HFF-Myc (cell line): ENCODE data around the gene IRF9.
"Not testable (repeated sequence)": the region's sequence is repeated elsewhere in the genome, so short reads cannot be mapped to it uniquely, and the experiment has no call there.

Source experiments
- DNase-seq: peaks from one replicate; pipeline ENCODE4 v3.0.0-alpha.2; 2011; ENCODE audit warnings: low read depth; ENCODE audit errors: extremely low read depth
- H3K4me3 ChIP-seq: replicated peaks from 2 replicates; pipeline ENCODE4 v1.5.1; 2011; ENCODE audit warnings: low read depth, mild to moderate bottlenecking, control low read depth, low read length
- CTCF ChIP-seq: IDR thresholded peaks from 2 replicates; pipeline ENCODE4 v1.5.1; 2012; ENCODE audit warnings: mild to moderate bottlenecking, low read depth, low read length, control low read depth; ENCODE audit errors: missing control alignments

Gene IRF9

GRCh38 chr14:24198814-24199524, 37.9 kb downstream of the IRF9 start:
- TF ChIP-seq CTCF: no peak

GRCh38 chr14:24202538-24202937, 41.5 kb downstream of the IRF9 start:
- not testable (repeated sequence) for H3K4me3 ChIP-seq, DNase-seq

More at GRCh38 chr14:24198814-24199524, 37.9 kb downstream of the IRF9 start:
- DNase-seq: no peak
- H3K4me3 ChIP-seq: no peak overlapping the region

- not testable (repeated sequence) for H3K4me3 ChIP-seq, DNase-seq
Observed at GRCh38 chr14:24203249-24203886, 42.3 kb downstream of the IRF9 start.

GRCh38 chr14:24204163-24205146, 43.4 kb downstream of the IRF9 start:
- DNase-seq: no peak
- H3K4me3 ChIP-seq: no peak overlapping the region
- TF ChIP-seq CTCF: no peak

- H3K4me3 ChIP-seq: no peak overlapping the region
- TF ChIP-seq CTCF: no peak
- DNase-seq: no peak
Observed at GRCh38 chr14:24206260-24207103, 45.4 kb downstream of the IRF9 start.

- no peak overlapping the region for H3K4me3 ChIP-seq
- TF ChIP-seq CTCF: no peak
- DNase-seq: no peak
Observed at GRCh38 chr14:24207104-24207551, 46.1 kb downstream of the IRF9 start.

- no peak for TF ChIP-seq CTCF
- H3K4me3 ChIP-seq: no peak overlapping the region
- DNase-seq: no peak
Observed at GRCh38 chr14:24207625-24208024, 46.6 kb downstream of the IRF9 start.
